Measurements from ENCODE around the gene FBF1. TPM values are rescaled to one million over a fixed set of nuclear protein-coding genes. Genes with fewer than 3 reads are reported as not detected.
A peak's percentile ranks its signal among the peaks of the same experiment; 100 is the strongest.
"Not testable (repeated sequence)": the region's sequence is repeated elsewhere in the genome, so short reads cannot be mapped to it uniquely, and the experiment has no call there.

The FBF1 gene
- total RNA-seq, 4 donors from 2014 or later: 20.4 to 23.8 (median 22.4) TPM

DNA sequence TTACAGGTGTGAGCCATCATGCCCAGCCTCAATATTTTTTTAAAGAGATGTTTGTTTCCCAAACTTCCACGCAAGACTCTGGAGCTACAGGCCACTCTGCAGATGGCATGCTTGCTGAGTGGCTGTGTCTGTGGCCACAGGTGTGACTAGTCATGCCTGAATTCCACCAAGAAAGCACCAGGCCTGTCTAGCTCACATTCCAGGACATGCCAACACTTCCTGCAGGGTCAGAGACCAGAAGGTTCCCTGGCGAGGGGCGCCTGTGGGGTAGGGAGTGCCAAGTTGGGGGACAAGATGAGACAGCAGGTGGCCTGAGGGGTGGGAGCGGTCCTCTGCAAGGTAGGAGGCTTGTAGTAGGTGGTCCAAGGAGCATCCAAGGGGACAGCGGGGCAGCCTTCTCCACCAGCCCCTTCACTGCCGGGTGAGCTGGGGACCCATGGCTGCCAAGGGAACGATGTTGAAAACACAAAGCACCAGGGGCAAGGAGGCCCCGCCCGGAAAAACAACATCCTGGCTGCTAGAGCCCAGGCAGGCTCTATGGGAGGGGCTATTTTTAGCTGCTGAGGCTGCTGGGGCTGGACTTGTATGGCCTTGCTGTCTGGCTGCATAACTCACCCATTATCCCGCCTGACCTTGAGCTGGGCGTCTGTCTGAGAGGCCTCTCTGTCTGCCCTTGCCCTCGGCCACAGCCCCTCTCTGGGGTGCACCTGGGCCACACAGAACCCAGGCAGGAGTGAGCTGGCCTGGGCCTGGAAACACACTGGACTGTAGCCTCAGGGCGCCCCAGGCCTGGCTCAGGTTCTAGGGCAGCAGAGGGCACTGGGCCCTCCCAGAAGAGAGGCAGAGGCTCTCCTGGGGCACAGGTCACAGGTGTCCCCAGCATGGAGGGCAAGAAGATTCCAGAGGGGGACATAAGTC lies 68.1 kb downstream of the FBF1 start:
- H3K4me3 ChIP-seq (ENCODE audit: low read depth, poor library complexity, severe bottlenecking): no peak overlapping the region
- TF ChIP-seq CTCF (IDR thresholded peaks at IDR 0.05) (peak in 1 of 3 donors; percentile 90), POLR2A (IDR thresholded peaks at IDR 0.05) (no peak)
- WGBS, 2 donors: 13 to 16% methylated on average over 11 of the region's 13 CpGs
- intact Hi-C loops (cut with DNase I; ENCODE audit: low total_unique reads): no loop called here
- DNase-seq (ENCODE audit: low spot score in 2 of 2): peak; percentile 89 to 96

GRCh38 chr17:75870228-75870627 lies 70.6 kb downstream of the FBF1 start:
- WGBS, 2 donors: 34 to 38% methylated on average over 10 of the region's 10 CpGs
- intact Hi-C loops (cut with DNase I; ENCODE audit: low total_unique reads); DNase-seq (ENCODE audit: low spot score in 2 of 2); H3K4me3 ChIP-seq (ENCODE audit: low read depth, poor library complexity, severe bottlenecking): not testable (repeated sequence)

- H3K4me3 ChIP-seq (ENCODE audit: low read depth, poor library complexity, severe bottlenecking): no peak overlapping the region
- intact Hi-C loops (cut with DNase I; ENCODE audit: low total_unique reads): no loop called here
- no peak for TF ChIP-seq CTCF (IDR thresholded peaks at IDR 0.05)
- no peak for TF ChIP-seq POLR2A (IDR thresholded peaks at IDR 0.05)
- WGBS, 2 donors: 17 to 26% methylated on average over 22 to 23 of the region's 23 CpGs
- peak in 1 of 2 donors; percentile 93 for DNase-seq (ENCODE audit: low spot score in 2 of 2)
Observed at GRCh38 chr17:75869282-75870141, 71.3 kb downstream of the FBF1 start.

DNA sequence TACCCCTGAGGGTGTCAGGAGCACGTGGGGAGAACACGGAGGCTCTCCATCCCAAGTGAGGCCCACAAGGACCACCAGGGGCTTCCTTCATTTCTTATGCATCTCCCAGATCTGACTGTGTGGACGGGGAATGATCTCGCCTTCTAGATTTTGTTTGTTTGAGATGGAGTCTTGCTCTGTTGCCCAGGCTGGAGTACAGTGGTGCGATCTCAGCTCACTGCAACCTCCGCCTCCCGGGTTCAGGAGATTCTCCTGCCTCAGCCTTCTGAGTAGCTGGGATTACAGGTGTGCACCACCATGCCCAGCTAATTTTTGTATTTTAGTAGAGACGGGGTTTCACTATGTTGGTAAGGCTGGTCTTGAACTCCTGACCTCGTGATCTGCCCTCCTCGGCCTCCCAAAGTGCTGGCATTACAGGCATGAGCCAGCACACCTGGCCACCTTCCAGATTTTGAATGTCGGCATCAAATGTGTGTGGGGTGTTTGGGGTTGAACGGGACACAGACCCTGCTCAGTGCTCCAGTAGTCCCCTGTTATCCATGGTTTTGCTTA lies 72.0 kb downstream of the FBF1 start:
- intact Hi-C loops (cut with DNase I; ENCODE audit: low total_unique reads); DNase-seq (ENCODE audit: low spot score in 2 of 2); H3K4me3 ChIP-seq (ENCODE audit: low read depth, poor library complexity, severe bottlenecking): not testable (repeated sequence)
- WGBS, 2 donors: 76 to 79% methylated on average over 12 of the region's 12 CpGs

- H3K4me3 ChIP-seq (ENCODE audit: low read depth, poor library complexity, severe bottlenecking); intact Hi-C loops (cut with DNase I; ENCODE audit: low total_unique reads); DNase-seq (ENCODE audit: low spot score in 2 of 2): not testable (repeated sequence)
- WGBS, 2 donors: 74 to 77% methylated on average over 17 of the region's 17 CpGs
Observed at GRCh38 chr17:75865404-75866188, 75.2 kb downstream of the FBF1 start.

DNA sequence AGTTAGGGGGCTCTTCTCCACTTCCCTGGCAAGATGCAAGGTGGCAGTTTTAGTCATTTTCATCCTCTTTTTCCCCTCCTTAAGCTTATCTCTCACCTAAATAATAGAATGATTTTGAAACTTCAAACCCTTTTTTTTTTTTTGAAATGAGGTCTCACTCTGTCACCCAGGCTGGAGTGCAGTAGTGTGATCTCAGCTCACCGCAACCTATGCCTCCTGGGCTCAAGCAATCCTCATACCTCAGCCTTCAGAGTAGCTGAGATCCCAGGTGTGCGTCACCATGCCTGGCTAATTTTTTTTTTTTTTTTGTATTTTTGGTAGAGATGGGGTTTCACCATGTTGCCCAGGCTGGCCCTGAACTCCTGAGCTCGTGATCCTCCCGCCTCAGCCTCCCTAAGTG lies 76.0 kb downstream of the FBF1 start:
- 59 to 65% methylated on average over 4 of the region's 4 CpGs for WGBS, 2 donors
- intact Hi-C loops (cut with DNase I; ENCODE audit: low total_unique reads); DNase-seq (ENCODE audit: low spot score in 2 of 2); H3K4me3 ChIP-seq (ENCODE audit: low read depth, poor library complexity, severe bottlenecking): not testable (repeated sequence)

- WGBS, 2 donors: 4 to 9% methylated on average over 8 of the region's 8 CpGs
- peak in 1 of 2 donors; percentile 75 for DNase-seq (ENCODE audit: low spot score in 2 of 2)
- intact Hi-C loops (cut with DNase I; ENCODE audit: low total_unique reads): no loop called here
- TF ChIP-seq CTCF (IDR thresholded peaks at IDR 0.05) (no peak), POLR2A (IDR thresholded peaks at IDR 0.05) (no peak)
- no peak overlapping the region for H3K4me3 ChIP-seq (ENCODE audit: low read depth, poor library complexity, severe bottlenecking)
Observed at GRCh38 chr17:75864448-75864871, 76.4 kb downstream of the FBF1 start.
